Left ventricle myocardium inferior (tissue), 1 donor: ENCODE results near the gene SMIM27. TPM values are rescaled to one million over a fixed set of nuclear protein-coding genes. Genes with fewer than 3 reads are reported as not detected.
A peak's percentile ranks its signal among the peaks of the same experiment; 100 is the strongest.

Experiments used
- DNase-seq: peaks from one replicate; pipeline ENCODE4 v3.0.0-alpha.2; 2020
- H3K27ac ChIP-seq: fragments of 200-600 bp; replicated peaks from 2 replicates; pipeline ENCODE4 v1.8.0; 2021
- H3K27me3 ChIP-seq: fragments of 200-600 bp; 2 replicates; pipeline ENCODE4 v1.8.0; 2021; ENCODE audit warnings: low read depth
- H3K36me3 ChIP-seq: fragments of 200-600 bp; 2 replicates; pipeline ENCODE4 v1.8.0; 2021
- H3K4me1 ChIP-seq: fragments of 200-600 bp; 2 replicates; pipeline ENCODE4 v1.8.0; 2021
- H3K4me3 ChIP-seq: fragments of 200-600 bp; 2 replicates; pipeline ENCODE4 v1.8.0; 2021; ENCODE audit warnings: mild to moderate bottlenecking, moderate library complexity
- H3K9me3 ChIP-seq: fragments of 200-600 bp; replicated peaks from 2 replicates; pipeline ENCODE4 v1.8.0; 2021
- CTCF ChIP-seq: fragments of 200-600 bp; IDR thresholded peaks from 2 replicates; pipeline ENCODE4 v1.8.0; 2021; ENCODE audit warnings: antibody characterized with exemption, mild to moderate bottlenecking, borderline replicate concordance
- intact Hi-C: fragments of 100-400 bp; cut with micrococcal nuclease; formaldehyde crosslinking; loops from one replicate; pipeline ENCODE4 v1.11.0; 2022
- long read RNA-seq: library from polyadenylated mRNA; unstranded; transcript quantifications from one replicate; pipeline ENCODE4 v2.0.0, GENCODE V29; 2021
- total RNA-seq: library from RNA; stranded (reverse); fragmentation: NEBNext Ultra II Directional; extraction: Animal tissue kit (Norgen Biotek cat#: 25700); gene quantifications from one replicate; pipeline ENCODE4 v1.2.1, GENCODE V29; 2021
- donor health status: DM: no; HTN: yes; CAD: no; lungs with severe emphysema.

The SMIM27 gene
- total RNA-seq, result 17.3 TPM
- long read RNA-seq, partial matches to known transcripts, result 7 of 8 reads
- long read RNA-seq, other reads (novel, unspliced or antisense), result 1 of 8 reads

DNA sequence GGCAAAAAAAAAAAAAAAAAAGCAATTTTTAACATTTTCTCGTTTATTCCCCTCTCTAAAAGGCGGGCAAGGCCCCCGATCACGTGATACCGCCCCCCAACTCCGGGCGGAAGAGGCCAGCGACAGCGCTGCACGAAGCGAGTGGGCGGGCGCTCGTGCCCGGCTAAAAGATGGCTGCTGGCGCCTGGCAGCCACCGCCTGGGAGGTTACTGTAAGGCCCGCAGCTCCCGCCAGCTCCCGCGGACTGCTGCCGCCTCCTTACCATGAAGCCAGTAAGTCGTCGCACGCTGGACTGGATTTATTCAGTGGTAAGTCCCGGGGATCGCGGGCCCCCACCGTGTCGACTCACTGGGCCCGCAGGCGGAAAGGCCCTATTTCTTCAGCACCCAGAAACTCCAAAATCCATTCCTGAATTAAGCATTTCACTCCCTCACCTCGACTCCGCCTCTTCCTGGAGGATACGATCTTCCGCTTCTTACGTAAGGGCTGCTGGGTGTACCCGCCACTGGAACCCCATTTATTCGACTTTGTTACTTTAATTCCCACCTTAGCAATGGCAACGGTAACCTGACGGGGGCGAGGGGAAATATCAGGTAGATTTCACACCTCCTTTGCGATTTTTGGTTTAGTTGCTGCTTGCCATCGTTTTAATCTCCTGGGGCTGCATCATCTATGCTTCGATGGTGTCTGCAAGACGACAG lies at the start of gene SMIM27, which contains the start of gene TOPORS:
Gene SMIM27 (plus strand): TSS at position 156 of the 701 bp plus-strand sequence. CDS start 108 bp downstream, at position 264.
Gene TOPORS (minus strand): TSS at position 415 of the 701 bp plus-strand sequence. CDS start 150 bp downstream, at position 265.
- H3K36me3 ChIP-seq, result no peaks in the 10 kb centered on the region
- peaks cover 53% of the 10 kb centered on the region for H3K4me1 ChIP-seq
- peak within 1 kb of the TSS; percentile 98 for H3K27ac ChIP-seq
- H3K9me3 ChIP-seq, result no peaks in the 10 kb centered on the region
- H3K4me3 ChIP-seq, result peak within 1 kb of the TSS; percentile 84
- intact Hi-C loops, result no loop called here
- peak; percentile 7 for TF ChIP-seq CTCF
- H3K27me3 ChIP-seq, result no peaks in the 10 kb centered on the region
- peak; percentile 91 for DNase-seq

GRCh38 chr9:32502464-32502863 lies 49.7 kb upstream of the SMIM27 start:
- Histone ChIP-seq H3K4me3 (no peak overlapping the region), H3K4me1 (no peaks in the 10 kb centered on the region), H3K27ac (no peak overlapping the region), H3K27me3 (no peaks in the 10 kb centered on the region), H3K36me3 (peaks cover 19% of the 10 kb centered on the region), H3K9me3 (peaks cover 4% of the 10 kb centered on the region)
- no peak for TF ChIP-seq CTCF
- DNase-seq, result no peak
- intact Hi-C loops, result no loop called here

DNA sequence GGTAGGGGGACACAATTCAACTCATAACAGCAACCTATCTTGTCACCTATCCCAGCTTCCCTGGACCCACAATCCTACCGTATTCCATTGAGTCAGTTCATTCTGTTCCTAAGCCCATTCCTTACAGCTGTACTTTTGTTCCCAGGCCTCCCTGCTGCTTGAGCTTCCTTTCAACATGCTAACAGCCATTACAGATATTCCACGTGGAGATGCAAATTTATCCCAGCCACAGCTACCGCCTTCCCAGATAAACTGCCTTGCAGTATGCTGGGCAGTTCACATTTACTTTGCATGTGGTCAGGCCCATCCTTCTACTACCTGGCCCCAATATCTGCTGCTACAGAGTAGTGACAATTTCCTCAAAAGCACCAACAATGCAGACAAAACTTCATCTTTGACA lies 49.1 kb upstream of the SMIM27 start:
- H3K4me1 ChIP-seq, result no peaks in the 10 kb centered on the region
- no peaks in the 10 kb centered on the region for H3K27me3 ChIP-seq
- H3K9me3 ChIP-seq, result peaks cover 4% of the 10 kb centered on the region
- intact Hi-C loops, result no loop called here
- H3K27ac ChIP-seq, result no peak overlapping the region
- DNase-seq, result no peak
- no peak for TF ChIP-seq CTCF
- H3K36me3 ChIP-seq, result peaks cover 15% of the 10 kb centered on the region
- H3K4me3 ChIP-seq, result no peak overlapping the region

- Histone ChIP-seq H3K4me1 (no peaks in the 10 kb centered on the region), H3K27me3 (no peaks in the 10 kb centered on the region), H3K4me3 (no peak overlapping the region), H3K36me3 (no peaks in the 10 kb centered on the region), H3K27ac (no peak overlapping the region), H3K9me3 (no peaks in the 10 kb centered on the region)
- TF ChIP-seq CTCF, result no peak
- intact Hi-C loops, result no loop called here
- no peak for DNase-seq
Measured at GRCh38 chr9:32508728-32509127, 43.4 kb upstream of the SMIM27 start.

DNA sequence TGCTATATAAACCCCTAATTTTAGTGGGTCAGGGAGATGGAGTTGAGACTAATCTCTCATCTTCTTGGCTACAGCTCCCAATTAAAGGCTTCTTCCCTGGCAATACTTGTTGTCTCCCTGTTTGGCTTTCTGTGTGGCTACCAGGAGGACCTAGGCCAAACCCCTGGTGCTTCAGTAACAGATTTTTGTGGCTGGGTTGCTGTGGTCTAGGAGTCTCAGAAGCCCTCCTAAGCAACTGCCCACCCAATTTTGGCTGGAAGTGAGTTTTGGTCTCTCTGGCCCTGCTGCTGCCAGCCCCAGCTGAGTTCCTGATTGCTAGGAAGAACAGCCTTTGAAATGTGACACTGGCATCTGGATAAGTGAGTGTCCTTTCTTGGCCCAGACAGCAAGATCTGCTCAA lies 35.9 kb upstream of the SMIM27 start:
- no peaks in the 10 kb centered on the region for H3K36me3 ChIP-seq
- H3K4me3 ChIP-seq, result no peak overlapping the region
- no peak overlapping the region for H3K27ac ChIP-seq
- peaks cover 9% of the 10 kb centered on the region for H3K9me3 ChIP-seq
- intact Hi-C loops, result loop anchor here (10.0 kb wide), 1 partner anchor 61 kb away; no protein-coding TSS in a partner anchor
- no peaks in the 10 kb centered on the region for H3K4me1 ChIP-seq
- H3K27me3 ChIP-seq, result no peaks in the 10 kb centered on the region
- DNase-seq, result no peak
- no peak for TF ChIP-seq CTCF
